ENCODE measurements around the gene PTEN.

Gene PTEN

GRCh38 chr10:87923233-87923632, 59.8 kb downstream of the PTEN start:
- DNase-seq: no peak

DNA sequence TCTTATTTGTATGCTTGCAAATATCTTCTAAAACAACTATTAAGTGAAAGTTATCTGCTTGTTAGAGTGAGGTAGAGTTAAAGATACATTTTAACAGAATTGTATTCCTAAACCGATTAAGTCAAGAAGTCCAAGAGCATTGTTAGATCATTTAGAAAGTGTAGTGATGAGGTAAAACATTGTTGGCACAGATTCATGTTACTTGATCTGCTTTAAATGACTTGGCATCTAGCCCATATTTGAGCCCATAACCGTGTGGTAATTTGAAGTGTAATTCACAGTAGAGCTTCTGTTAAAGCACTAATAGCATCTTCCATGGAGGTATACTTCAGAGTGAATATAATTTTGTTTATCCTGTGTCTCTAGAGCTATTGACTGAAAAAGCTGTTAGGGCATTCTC, 62.1 kb downstream of the PTEN start:
- no peak for DNase-seq

- no peak for DNase-seq
Observed at GRCh38 chr10:87927091-87927490, 63.7 kb downstream of the PTEN start.

GRCh38 chr10:87928996-87929395, 65.6 kb downstream of the PTEN start:
- no peak for DNase-seq

DNA sequence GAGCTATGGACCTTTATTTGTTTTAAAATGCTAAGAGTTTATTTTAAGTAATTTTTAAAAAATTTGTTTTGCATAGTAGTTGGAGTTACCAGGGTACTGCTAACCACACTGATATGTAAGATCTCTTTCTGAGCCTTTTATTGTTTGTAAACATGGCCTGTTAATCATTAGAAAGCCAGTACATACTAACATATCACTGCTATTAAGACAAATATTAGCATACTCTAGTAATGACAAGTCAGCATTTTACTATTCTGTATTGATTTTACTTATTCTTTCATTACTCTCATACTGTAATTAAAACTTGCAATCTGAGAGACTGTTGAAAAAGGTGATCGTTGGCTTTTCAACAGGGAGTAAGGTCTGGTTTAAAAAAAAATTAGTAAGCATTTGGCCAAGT, 66.7 kb downstream of the PTEN start:
- DNase-seq: no peak

DNA sequence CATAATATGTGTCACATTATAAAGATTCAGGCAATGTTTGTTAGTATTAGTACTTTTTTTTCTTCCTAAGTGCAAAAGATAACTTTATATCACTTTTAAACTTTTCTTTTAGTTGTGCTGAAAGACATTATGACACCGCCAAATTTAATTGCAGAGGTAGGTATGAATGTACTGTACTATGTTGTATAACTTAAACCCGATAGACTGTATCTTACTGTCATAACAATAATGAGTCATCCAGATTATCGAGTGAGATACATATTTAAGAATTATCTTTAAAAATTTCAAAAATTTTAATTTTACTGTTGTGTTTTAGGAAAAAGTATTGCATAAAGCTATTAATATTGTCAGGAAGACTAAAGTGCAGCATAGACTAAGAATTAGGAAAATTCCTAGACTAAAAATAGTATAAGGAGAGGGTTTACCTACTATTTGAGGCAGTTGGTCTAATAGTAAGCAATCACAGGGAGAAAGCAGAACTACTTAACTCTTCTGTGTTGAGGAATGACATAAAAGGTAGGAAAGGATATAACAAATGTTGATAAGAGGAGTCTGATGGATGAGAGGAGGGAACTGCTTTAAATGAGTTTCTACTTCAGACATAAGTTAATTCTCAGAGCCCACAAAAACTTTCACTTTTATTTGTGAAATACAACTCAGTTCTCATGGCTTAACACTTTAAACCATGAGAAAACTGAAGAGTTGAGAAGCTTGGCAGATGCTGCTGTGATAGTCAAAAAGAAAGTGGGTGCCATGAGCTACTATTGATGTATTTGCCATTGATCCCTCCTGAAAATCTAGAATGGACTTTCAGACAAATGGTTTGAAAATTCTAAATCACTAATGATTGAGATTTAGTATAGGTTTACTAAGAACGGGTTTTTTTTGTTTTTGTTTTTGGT, 67.8 kb downstream of the PTEN start:
- DNase-seq: no peak

DNA sequence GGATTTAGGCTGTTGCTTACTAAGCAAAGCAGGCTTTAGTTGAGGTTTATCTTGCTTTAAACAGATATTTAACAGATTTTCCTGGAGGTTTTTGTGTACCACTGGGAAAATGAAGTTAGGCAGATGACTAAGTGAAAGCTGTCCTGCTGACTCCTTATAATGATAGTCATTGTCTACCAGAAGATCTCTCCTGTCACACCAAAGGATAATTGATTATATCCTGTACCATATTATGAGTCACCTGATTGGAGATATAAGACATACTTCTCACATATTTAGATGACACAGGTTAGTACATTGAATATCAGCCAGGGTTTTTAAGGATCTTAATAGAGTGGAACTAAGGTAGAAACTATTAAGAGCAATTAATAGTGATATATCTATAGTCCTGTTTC, 68.4 kb downstream of the PTEN start:
- no peak for DNase-seq

DNA sequence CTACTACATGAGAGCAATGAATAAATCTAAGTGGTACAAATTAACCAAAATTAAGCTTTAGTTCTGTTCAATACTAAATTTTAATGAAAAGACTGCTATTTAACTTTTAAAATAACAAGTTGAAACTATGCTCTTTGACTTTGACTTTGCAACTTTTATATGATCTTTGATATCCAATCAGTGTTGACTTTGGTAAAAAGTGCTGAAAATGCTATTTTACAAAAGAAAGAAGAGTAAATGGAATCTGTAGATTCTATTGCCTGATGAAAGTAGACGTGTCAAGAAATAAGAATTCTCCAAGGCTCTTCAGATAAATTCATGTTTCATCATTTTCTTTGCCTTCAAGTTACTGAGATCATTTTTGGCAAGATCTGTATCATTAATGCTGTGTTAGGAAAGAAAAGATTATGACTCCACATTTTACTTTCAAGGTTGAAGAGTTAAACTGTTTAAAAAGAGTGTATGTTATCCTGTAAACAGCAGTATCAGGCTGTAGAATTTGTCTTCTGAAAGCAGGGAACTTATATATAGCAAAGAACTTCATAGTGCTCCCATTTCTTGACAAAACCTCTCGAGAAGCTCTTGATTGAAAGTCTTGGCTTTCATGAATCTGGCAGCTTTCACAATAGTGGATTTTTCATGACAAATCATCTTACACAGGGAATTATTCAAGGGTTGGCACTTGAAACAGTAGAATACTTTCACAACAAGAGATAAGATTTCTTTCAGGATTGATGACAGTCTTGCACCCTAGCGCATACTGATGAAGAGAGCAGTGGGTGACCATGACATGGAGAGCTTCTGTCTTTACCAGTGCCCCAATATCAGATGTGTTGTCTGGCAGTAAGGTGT, 72.1 kb downstream of the PTEN start:
- no peak for DNase-seq

DNA sequence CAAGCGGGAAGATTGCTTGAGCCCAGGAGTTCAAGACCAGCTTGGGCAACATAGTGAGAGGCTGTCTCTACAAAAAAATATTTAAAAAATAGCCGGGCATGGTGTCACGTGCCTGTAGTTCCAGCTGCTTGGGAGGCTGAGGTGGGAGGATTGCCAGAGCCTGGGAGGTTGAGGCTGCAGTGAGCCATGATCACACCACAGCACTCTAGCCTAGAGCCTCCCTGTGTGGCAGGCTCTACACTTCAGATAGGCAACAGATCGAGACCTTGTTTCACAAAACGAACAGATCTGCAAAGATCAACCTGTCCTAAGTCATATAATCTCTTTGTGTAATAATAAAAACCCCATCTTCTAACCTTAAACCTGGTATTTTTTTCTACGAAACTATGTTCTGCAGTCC, 76.8 kb downstream of the PTEN start:
- no peak for DNase-seq

DNA sequence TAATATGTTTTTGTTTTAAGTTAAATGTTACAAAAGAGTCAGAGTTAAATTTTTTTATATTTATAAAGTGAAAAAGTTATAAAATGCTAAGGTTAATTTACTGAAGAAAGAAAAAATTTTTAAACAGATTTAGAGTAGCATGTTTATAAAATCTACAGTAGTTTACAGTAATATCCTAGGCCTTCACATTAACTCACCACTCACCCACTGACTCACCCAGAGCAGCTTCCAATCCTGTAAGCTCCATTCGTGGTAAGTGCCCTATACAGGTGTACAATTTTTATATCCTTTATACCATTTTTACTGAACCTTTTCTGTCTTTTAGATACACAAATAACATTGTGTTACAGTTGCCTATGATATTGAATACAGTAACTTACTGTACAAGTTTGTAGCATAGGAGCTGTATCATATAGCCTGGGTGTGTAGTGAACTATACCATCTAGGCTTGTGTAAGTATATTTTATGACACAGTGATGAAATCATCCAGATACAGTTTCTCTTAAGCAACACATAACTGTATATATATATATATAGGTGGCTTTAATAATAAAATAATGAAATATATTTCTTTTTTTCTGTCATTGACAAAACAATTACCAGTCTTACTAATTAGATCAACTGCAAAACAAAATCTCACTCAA, 79.6 kb downstream of the PTEN start:
- DNase-seq: no peak

DNA sequence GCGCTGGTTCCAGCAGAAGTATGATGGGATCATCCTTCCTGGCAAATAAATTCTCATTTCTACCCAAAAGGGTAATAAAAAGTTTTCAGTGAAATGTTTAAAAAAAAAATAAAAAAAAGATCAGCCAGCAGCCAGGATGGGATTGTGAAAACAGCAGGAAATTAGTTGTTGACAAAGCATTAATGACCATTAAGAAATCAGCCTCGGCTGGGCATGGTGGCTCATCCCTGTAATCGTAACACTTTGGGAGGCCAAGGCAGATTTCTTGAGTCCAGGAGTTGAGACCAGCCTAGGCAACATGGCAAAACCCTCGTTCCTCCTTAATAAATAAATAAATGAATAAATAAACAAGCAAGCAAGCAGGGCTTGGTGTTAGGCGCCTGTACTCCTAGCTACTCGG, 82.6 kb downstream of the PTEN start:
- DNase-seq: no peak

DNA sequence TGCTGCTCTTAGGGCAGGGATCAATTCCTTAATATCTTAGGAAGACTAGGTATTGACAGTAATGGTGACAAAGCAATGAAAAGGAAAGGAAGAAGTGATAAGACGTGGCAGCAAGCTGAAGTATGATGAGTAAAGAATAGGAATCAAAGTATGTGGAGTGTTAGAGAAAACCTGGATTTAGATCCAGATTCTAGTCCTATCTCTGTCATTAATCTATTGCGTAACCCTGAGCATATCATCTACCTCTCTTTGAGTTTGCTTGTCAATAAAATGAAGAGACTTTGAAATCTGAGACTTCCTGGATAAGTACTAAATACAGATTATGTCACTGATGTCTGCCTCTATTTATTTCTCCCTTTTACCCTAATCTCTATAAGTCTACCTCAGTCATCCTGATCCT, 89.2 kb downstream of the PTEN start:
- DNase-seq: no peak

DNA sequence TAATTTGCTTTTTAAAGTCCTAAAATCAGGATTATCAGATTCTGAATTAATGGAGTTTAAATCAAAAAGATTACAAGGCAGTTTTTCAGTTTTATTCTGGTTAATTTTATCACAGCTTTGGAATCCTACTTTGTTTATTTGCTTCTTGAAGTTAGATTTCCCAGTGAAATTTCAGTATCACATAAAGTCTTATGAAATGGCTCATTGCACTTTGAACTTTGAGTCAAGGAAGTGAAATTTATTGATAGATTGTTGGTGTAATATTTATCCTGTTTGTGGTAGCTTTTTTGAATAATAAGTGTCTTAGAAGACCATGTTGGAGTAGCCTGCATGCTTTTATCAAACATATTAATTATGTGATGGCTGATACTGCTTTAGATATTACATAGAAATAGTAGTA, 92.6 kb downstream of the PTEN start:
- DNase-seq: no peak

DNA sequence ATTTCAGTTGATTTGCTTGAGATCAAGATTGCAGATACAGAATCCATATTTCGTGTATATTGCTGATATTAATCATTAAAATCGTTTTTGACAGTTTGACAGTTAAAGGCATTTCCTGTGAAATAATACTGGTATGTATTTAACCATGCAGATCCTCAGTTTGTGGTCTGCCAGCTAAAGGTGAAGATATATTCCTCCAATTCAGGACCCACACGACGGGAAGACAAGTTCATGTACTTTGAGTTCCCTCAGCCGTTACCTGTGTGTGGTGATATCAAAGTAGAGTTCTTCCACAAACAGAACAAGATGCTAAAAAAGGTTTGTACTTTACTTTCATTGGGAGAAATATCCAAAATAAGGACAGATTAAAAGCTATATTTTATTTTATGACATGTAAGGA, 94.3 kb downstream of the PTEN start:
- no peak for DNase-seq

DNA sequence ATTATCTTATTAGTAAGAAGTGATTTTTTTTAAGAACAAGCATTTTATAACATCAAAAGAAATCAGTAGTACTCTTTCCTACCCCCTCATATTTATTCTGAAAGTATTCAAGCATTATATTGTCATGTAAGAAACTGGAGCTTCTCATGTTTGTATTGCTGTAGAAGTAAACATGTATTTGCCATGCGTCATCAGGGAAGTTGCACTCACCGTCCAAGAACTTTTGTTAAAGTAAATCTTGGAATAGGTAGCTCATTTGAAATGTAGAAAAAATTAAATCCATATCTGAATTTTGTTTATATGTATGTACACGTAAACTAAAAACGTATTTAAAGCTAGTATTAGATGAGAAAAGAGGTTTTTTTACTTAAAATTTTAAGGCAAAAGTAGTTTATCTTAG, 96.8 kb downstream of the PTEN start:
- DNase-seq: no peak

- no peak for DNase-seq
Observed at GRCh38 chr10:87961314-87961713, 97.9 kb downstream of the PTEN start.

- no peak for DNase-seq
Observed at GRCh38 chr10:87966459-87966858, 103.0 kb downstream of the PTEN start.

DNA sequence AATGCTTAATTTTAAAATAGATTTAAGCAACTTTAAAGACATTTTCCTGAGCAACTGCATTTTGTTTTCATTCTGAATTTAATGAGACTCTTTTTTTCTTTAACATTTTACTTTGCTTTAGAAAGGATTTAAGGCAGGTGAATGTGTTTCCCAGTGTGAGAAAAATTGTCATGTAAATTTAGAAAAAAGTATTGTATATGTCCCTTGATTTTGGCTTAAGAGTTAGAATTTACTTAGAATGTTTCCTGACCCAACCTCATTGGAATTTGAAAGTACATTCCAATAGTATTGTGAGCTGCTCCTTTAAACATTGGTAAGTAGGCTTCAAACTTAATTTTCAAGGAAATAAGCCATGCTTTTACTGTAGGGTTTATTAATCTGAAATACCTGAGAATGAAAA, 110.2 kb downstream of the PTEN start:
- DNase-seq: no peak

GRCh38 chr10:87974130-87974529, 110.7 kb downstream of the PTEN start:
- no peak for DNase-seq

- no peak for DNase-seq
Observed at GRCh38 chr10:87974769-87975168, 111.3 kb downstream of the PTEN start.

GRCh38 chr10:87976101-87976743, 112.8 kb downstream of the PTEN start:
- DNase-seq: no peak

DNA sequence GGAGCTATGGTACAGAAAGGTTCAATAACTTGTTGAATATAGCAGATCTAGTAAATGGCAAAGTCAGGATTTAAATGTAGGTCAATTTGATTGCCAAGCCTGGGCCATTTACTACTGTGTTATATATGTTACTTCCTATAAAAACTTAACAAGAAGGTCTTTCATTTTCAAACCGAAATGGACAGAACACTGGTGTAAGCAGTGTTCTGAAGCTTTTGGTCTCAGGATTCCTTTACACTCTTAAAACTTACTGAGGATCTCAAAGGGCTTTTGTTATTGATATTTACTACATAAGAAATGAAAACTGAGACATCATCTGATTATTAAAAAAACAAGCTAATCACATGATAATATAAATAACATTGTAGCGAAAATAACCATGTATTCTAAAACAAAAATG, 114.7 kb downstream of the PTEN start:
- no peak for DNase-seq

DNA sequence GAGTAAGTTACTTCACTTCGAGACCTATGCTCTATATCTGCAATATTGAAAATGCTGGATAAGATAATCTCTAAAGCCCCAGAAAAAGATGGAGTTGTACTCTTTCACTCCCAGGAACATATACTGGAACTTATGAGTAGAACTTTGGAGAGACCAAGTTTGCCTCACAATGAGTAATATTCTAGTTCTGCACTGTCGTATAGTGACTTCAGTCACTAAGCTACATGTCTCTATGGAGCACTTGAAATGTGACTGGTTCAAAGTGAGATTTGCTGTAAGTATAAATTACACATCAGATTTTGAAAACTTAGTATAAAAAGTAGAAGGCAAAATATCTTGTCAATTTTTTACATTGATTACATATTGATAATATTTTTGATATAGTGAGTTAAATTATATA, 116.4 kb downstream of the PTEN start:
- DNase-seq: no peak

Measured in stimulated activated CD4-positive, alpha-beta T cell treated with anti-CD3 and anti-CD28 coated beads, Interleukin-15, amount 100 ng/mL, for 24 hours (primary cell).